NCI-H82 treated with DMSO at 0.1 percent for 48 hours (cell line): Measurements from ENCODE around the gene NRXN2.
"Not testable (repeated sequence)": the region's sequence is repeated elsewhere in the genome, so short reads cannot be mapped to it uniquely, and the experiment has no call there.

ENCODE experiments used
- DNase-seq: peaks from one replicate; lab custom pipeline; 2025; ENCODE audit not compliant: unreplicated experiment; lab: John Stamatoyannopoulos, UW

The NRXN2 gene

DNA sequence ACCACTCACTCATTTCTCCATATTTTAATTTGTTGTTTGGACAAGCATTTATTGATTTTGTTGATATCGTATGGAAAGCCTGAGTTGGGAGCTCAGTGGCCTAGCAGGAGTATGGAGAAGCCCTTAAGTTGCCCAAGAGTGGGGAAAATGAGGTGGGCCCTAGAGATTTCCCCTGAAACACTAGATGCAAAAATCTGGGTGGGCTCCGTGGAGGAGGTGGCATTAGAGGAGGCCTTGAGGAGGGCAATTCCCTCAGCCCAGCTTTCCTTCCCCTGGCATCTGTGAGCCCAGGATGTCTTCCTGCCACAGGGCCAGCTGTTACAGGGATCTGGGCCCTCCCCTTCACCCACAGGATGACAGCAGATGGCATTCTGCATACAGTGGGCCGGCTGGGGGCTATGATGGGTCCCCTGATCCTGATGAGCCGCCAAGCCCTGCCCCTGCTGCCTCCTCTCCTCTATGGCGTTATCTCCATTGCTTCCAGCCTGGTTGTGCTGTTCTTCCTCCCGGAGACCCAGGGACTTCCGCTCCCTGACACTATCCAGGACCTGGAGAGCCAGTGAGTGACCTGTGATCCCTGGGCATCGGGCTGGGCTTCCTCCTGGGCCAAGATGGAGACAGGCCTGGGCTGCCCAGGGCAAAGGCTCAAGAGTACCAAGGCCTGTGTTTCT, 153.6 kb downstream of the NRXN2 start:
- no peak for DNase-seq

DNA sequence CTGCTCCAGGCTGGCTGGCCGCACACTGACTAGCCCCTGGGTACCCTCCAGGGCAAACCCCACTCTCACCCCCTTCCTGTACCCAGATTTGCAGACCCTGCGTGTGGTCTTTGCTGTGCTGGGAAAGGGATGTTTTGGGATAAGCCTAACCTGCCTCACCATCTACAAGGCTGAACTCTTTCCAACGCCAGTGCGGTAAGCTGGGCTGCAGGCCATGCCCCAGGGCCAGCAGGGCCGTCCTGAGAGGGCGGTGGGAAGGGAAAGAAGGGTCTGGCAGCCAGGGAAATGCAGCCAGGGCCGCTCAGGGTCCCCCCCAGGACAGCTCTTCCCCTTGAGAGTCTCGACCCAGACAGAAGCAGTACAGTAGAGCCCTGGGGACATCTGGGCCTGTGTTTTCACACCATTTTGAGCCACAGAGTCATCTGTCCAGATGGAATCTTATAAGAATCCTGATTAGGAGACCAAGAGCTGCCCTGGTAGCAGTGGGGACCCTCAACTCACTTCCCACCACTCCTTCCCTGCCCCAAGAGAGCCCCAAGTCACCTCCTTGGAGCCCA, 154.3 kb downstream of the NRXN2 start:
- DNase-seq, result no peak

DNA sequence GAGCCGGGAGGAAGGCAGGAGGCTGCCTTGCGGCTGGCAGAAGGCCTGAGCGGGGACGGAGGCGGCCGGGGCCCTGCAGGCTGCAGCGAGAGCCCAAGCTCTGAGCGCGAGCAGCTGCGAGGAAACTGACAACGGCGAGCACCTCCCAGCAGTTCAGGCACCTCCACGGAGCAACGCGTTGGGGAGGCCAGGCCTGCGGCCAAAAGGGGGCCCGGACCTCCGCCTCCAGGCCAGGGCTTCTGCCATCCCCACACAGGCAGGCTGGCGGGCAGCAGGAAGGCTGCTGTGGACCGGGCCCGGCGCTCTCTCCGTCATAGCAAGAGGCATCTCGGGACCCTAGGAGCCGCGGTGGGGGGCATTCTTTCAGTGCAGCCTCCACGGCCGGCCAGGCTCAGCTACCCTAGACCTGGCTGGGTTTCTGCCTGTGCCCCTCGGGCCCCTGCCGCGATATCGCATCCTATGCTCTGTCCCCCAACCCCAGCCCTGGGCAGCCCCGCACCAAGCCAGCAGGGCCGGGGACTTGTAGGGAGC, 154.9 kb downstream of the NRXN2 start:
- DNase-seq, result no peak

DNA sequence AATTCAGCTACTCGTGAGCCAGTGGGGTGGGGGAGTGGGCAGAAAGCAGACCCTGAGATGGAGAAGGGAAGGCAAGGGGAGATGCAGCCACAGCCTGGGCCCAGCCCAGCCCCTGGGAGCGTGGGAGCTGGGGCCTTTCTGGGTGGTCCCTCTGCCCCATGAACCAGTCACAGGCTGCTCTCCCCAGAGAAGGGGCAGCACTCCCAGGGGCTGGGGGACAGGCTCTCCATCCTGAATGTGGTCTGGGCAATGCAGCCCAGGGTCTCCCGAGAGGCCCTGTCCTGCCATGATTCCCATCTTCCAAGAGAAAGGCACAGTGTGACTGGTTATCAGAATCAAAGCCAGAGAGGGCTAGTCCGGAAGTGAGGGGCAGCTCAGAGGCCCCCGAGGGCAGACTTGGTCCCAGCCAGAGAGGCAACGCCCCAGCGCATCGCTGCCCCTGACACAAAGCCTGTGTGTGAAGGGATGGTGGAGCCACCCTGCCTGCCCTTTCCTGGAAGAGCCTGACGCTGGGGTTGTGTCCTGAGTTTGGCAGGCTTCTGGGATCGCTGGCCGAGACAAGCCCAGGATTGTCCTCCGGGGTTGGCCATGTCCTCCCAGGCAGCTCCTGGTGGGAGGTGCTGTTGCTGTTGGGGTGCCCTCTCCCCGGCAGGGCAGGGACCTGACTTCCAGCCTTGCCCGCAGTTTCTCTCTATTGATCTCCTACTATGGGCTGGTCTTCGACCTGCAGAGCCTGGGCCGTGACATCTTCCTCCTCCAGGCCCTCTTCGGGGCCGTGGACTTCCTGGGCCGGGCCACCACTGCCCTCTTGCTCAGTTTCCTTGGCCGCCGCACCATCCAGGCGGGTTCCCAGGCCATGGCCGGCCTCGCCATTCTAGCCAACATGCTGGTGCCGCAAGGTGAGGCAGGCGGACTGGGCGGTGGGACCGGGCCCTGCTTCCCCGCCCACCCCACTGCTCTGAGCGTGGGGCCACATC, 155.8 kb downstream of the NRXN2 start:
- DNase-seq, result no peak

DNA sequence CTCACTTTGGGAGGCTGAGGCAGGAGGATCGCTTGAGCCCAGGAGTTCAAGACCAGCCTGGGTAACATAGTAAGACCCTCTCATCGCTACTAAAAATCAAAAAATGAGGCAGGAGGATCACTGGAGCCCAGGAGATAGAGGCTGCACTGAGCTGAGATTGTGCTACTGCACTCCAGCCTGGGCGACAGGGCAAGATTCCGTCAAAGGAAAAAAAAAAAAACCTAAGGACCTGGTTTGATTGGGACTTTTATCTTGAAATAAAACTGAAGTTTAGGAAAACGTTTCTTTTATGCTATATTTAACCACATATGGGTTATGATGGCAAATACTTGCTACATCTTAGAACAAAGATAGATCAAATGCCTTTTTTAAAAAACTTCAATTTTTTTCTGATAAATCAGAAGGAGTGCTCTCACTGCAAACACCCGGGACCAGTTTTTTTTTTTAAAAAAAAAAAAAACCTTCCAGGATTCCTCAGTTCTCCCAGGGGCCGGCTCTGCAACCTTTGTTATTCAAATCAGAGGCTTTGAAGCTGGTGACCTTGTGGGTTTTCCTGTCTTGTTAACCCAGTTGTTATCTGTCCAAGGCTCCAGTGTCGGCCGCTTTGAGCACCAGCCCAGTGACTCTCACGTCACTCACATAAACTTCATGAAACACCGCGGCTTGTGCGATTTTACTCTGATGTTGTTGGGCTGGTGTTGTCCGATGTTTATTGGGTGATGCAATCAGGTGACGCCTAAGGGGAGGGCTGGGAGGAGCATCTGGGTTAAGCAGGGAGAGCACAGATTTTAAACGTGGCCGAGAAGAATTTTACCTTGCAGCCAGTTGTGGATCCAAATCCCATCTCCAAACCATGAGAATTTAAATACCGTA, 156.7 kb downstream of the NRXN2 start:
- DNase-seq, result peak; percentile 58

DNA sequence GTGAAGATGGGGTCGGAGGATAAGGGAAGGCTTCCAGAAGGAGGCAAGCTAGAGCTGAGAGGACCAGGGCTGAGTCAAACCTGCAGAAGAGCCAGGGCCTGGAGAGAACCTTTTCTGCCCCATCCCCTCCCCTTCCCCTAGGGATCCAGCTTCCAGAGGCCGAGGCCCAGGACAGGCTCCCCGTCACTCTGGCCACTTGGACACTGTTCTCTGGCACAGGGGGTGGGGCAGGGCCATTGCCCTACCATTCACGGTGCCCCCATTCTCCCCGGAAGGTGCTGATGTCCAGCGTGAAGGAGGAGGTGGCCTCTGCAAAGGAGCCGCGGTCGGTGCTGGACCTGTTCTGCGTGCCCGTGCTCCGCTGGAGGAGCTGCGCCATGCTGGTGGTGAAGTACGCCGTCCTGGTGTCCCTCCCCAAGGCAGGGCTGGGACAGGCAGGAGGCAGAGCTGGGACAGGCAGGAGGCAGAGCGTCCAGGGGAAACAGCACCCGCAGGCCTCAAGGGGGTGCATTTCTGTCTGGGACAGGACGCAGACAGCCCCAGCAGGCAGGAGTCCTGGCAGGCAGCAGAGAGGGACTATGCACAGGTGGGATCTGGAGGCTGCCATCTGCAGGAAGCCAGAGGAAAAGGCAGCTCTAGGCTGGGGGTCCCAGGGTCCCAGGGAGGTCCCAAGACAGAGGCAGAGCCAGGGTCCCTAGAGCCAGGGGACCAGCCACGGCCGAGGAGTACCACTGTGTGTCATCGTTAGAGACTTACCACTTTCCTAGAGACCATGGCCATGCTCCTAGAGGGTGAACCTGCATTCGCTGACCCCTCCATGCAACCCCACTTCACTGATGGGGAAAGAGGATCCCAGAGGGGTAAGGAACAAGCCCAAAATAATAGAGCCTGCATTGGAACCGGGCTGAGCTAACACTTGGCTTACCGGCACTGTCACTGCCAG, 157.8 kb downstream of the NRXN2 start:
- no peak for DNase-seq

DNA sequence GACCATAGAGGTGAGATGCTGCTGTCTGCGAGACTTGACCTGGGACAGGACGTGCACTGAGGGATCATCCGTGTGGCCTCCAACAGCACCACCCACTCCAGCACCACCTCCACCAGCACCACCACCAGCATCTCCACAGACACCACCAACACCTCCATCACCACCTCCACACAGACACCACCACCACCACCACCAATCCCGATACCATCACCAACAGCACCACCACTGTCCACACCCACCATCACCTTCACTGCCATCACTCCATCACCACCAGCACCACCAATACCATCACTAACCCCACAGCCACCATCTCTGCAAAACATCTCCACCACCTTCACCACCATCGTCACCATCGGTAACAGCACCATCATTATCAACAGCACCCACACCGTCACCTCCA, 158.6 kb downstream of the NRXN2 start:
- no peak for DNase-seq

DNA sequence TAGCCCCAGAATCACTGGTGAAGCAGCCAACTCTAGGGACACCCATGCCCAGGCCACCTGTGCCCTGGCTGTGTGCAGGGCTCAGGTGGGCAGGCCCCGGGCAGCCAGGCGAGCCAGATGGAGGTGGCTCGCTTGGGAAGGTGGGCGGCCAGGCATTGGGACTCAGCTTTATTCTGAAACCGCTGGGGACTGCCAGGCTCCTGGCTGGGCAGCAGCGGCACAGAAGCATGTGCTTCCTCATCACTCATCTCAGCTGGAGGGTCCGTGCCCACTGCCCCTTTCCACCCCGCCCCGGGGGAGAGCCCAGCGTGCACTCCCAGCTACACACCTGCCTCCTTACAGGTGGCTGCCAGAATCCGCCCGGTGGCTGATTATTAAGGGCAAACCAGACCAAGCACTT, 159.0 kb downstream of the NRXN2 start:
- no peak for DNase-seq

DNA sequence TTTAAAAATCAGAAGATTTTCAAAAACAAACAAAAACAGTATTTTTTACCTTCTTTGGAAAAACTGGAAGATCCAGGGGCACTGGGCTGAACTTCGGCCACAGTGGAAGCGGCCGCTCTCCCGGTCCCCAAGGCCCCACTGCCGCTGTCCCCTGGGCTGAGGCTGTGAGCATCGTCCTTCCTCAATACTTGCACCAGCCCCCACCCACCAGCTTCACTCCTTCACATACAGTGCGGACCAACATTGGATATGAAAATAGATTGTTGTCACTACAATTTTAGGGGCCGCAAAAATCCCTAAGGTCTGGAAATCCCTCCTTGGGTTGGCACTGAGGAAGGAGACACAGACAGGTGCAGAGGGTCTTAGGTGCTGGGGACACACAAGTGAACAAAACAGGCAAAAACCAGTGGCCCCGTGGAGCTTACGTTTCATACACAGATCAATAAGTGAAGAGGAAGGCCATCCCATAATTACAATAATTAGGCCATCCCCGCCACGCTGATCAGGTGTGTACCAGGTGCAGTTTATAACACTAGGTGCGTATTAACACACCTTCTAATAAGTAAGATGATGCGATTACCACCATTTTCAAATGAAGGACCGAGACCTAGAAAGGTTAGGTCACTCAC, 160.2 kb downstream of the NRXN2 start:
- DNase-seq, result no peak

DNA sequence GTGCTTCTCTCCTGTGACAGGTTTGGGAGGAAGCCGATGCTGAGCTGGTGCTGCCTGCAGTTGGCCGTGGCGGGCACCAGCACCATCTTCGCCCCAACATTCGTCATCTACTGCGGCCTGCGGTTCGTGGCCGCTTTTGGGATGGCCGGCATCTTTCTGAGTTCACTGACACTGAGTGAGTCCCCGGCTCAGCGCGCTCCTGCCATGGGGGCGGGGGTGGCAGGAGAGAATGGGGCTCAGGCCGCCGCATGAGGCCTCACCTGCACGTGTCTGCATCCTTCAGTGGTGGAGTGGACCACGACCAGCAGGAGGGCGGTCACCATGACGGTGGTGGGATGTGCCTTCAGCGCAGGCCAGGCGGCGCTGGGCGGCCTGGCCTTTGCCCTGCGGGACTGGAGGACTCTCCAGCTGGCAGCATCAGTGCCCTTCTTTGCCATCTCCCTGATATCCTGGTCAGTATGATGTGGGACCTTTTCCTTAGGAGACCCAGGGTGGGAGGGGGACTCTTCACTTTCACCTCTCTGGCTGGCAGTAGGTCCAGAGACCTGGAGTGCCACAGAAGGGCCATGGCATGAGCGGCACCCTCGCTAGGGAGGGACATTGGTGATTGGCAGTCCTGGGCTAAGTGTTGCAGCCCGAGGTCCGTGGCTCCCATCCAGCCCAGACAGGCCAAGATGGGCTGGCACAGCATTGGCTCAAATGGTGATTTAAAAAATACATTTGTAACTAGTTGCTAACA, 160.8 kb downstream of the NRXN2 start:
- no peak for DNase-seq

DNA sequence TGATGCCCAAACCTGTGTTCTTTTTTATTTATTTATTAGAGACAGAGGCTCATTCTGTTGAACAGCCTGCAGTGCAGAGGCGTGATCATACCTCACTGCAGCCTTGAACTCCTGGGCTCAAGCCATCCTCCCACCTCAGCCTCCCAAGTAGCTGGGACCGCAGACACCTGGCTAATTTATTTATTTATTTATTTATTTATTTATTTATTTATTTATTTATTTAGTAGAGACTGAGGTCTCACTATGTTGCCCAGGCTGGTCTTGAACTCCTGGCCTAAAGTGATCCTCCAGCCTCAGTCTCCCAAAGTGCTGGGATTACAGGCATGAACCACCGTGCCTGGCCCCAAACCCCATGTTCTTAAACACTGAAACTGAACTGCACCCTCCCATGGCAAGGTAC, 161.6 kb downstream of the NRXN2 start:
- not testable (repeated sequence) for DNase-seq

DNA sequence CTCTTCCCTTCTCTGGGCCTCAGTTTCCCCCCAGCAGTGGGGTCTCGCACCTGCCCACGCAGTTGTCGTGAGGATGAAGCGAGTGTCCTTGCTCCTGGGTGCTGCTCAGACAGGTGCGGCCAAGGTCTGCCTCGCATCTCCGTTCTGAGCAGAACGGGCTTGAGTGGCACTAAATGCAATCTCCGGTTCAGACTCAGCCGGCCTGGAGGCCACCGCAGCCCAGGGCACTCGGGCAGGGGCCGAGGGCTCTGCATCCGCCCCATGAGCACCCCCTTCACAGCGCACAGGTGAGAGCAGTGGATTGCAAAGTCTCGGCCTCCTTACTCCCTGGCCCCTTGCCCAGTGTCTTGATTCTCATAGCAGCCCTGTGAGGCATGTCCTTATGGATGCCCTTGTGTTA, 162.1 kb downstream of the NRXN2 start:
- DNase-seq, result no peak

DNA sequence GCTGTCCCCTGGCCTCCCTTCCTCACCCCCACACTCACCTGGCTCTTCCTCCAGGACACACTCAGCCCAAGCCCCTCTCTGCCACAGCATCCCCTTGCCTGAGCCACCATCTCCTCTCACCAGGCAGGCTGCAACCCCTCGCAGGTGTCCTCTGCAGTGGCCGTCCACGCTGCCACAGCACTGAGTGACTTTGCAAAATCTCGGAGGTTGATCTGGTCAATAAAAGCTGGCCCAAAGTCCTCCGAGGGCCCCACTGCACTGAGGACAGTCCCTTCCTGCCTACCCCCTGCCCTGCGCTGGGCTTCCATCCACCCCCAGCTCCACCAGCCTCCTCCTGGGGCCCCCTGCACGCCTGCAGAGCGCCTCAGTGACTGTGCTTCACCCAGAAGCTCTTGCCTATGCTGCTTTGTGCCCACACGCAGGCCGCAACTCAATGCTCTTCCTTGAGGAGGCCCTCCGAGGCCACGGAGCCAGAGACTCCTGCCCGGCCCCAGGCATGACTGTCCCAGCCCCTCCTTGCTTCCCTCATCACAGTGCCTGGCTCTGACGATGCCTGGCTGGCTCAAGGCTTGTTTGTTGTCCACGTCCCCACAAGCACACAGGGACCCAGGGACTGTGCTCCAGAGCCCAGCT, 162.7 kb downstream of the NRXN2 start:
- no peak for DNase-seq

DNA sequence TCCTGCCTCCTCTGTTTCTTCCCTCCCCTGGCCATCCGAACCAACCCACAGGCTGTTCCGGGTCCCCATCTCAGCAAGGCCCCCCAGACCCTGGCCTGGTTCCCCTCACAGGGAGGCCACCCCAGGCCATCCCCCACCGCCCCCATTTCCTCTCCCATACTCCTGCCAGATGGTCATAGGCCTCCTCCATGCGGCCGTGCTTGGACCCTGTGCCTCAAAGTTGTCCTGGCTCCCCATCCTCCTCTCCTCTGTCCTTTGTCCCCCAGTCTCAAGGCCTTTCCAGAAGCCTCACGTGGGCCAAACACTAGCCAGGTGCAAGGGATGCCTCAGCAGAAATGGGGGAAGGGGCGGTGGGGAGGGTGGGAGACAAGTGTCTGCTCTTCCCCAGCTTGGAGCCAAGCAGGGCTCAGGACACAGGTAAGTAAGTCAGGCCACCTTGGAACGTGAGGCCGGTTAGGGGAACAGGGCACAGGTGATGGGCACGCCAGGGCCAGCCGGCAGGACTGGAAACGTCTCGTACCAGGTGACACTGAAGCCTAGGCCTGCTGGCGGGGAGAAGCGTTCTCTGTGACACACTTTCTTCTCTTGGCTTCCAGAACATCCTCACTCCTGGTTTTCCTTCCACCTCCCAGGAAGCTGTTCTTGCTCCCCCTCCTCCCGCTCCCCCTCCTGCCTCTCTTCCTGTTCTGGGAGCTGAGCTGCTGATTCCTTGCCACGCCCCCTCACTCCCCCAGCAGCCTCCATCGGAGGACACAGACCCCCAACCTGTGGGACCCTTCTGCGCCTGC, 163.5 kb downstream of the NRXN2 start:
- no peak for DNase-seq

DNA sequence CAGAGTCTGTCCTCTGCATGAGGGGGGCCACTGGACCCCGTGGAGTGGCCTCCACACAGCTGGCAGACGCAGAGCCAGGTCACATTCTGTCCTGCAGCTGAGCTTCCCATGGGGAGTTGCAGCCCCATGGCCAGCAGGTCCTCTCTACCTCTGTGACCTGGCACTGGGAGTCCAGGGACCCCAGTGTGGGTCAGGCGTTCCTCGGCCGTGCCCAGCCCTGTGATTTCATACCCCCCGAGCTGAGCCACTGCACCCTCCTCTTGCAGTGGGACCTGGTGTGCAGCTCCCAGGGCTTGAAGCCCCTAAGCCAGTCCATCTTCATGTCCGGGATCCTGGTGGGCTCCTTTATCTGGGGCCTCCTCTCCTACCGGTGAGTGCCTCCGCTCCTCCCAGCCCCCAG, 164.1 kb downstream of the NRXN2 start:
- DNase-seq, result no peak

DNA sequence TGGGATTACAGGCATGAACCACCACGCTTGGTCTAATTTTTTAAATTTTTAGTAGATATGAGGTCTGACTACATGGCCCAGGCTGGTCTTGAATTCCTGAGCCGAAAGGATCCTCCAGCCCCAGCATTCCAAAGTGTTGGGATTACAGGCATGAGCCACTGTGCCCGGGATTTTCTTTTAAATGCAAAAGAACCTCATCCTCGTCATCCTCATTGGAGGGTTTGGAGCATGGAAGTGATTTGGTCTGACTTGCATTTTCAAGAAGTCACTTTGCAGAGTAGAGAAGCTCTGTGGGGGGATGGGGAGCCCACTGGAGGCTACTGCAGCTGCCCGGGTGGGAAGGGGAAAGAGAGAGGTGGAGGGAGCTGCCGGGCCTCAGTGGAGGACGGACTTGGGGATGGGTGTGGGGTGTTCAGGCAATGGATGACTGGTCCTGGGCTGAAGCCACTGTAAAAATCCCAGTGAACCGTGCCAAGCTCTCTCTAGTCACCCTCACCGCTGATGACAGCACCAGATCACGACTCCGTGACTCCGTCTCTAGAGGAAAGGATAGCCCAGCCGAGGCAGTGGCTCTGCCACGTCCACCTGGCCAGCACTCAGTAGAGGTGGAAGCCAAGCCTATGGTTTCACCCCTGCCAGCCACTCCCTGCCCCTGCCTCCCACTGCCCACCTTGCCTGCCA, 164.8 kb downstream of the NRXN2 start:
- no peak for DNase-seq
